Caco-2 (cell line): ENCODE measurements around the gene MXRA5. TPM values are rescaled to one million over a fixed set of nuclear protein-coding genes. Genes with fewer than 3 reads are reported as not detected.
"Not testable (repeated sequence)": the region's sequence is repeated elsewhere in the genome, so short reads cannot be mapped to it uniquely, and the experiment has no call there.

Source experiments
- BruUV-seq: library from RNA; stranded (reverse); fragments of 400-500 nt; replicated peaks from 2 replicates; lab custom pipeline; 2021; lab: Mats Ljungman, UMichigan
- CTCF ChIA-PET: fragments of 300-600 bp; sonication (Branson Sonifier 250); formaldehyde crosslinking; loops from one replicate; lab custom pipeline; 2022; ENCODE audit warnings: antibody characterized with exemption; lab: Charles Lee
- POLR2A ChIA-PET: fragments of 300-600 bp; sonication (Branson Sonifier 250); formaldehyde crosslinking; loops from one replicate; lab custom pipeline; 2022; ENCODE audit warnings: antibody characterized with exemption; lab: Charles Lee
- DNase-seq, 2 experiments: peaks; one replicate each; pipeline versions ENCODE4 v3.0.0 to v3.0.0-alpha.2; 2020 to 2022
- H3K27me3 ChIP-seq: replicated peaks from 2 replicates; pipeline ENCODE4 v1.6.0; 2011; ENCODE audit warnings: low read length; ENCODE audit not compliant: control insufficient read depth, insufficient read depth
- H3K36me3 ChIP-seq: 2 replicates; pipeline ENCODE4 v1.5.1; 2011; ENCODE audit warnings: low read length; ENCODE audit not compliant: control insufficient read depth, insufficient read depth
- H3K4me1 ChIP-seq: fragments of 250-450 bp; sonication (Bioruptor Pico); 2 replicates; pipeline ENCODE4 v1.5.1; 2020; ENCODE audit warnings: mild to moderate bottlenecking
- H3K4me3 ChIP-seq: 2 replicates; pipeline ENCODE4 v1.5.1; 2011; ENCODE audit warnings: low read depth, mild to moderate bottlenecking, control low read depth, low read length
- H3K9me3 ChIP-seq: fragments of 250-450 bp; sonication (Bioruptor Pico); 2 replicates; pipeline ENCODE4 v1.5.1; 2020; ENCODE audit warnings: mild to moderate bottlenecking, moderate library complexity
- H3K27ac Mint-ChIP-seq: one replicate; pipeline ENCODE4 v1.8.0; 2022; ENCODE audit warnings: mixed read lengths; ENCODE audit not compliant: unreplicated experiment
- H3K27me3 Mint-ChIP-seq: one replicate; pipeline ENCODE4 v1.8.0; 2022; ENCODE audit warnings: mixed read lengths; ENCODE audit not compliant: insufficient read depth, unreplicated experiment
- H3K36me3 Mint-ChIP-seq: one replicate; pipeline ENCODE4 v1.8.0; 2022; ENCODE audit warnings: mild to moderate bottlenecking, mixed read lengths; ENCODE audit not compliant: insufficient read depth, unreplicated experiment
- H3K4me1 Mint-ChIP-seq: one replicate; pipeline ENCODE4 v1.8.0; 2022; ENCODE audit warnings: low read depth, mixed read lengths; ENCODE audit not compliant: unreplicated experiment
- H3K4me3 Mint-ChIP-seq: one replicate; pipeline ENCODE4 v1.8.0; 2022; ENCODE audit warnings: mild to moderate bottlenecking, moderate library complexity, mixed read lengths; ENCODE audit not compliant: unreplicated experiment
- H3K9me3 Mint-ChIP-seq: one replicate; pipeline ENCODE4 v1.8.0; 2022; ENCODE audit warnings: mixed read lengths; ENCODE audit not compliant: unreplicated experiment
- CTCF ChIP-seq, 2 experiments: fragments of 200-600 bp in 1 of 2; IDR thresholded peaks; 1 replicate in 1 of 2; 2 replicates in 1 of 2; pipeline versions ENCODE4 v1.5.1 to v1.8.0; 2011 to 2022; ENCODE audit warnings: antibody characterized with exemption in 1 of 2, control low read depth in 1 of 2, inconsistent platforms in 1 of 2, low read depth in 1 of 2, low read length in 1 of 2, mild to moderate bottlenecking in 1 of 2, moderate library complexity in 1 of 2; ENCODE audit not compliant: insufficient read depth in 1 of 2, severe bottlenecking in 1 of 2, unreplicated experiment in 1 of 2
- intact Hi-C: fragments of 100-400 bp; cut with micrococcal nuclease; formaldehyde crosslinking; loops from one replicate; pipeline ENCODE4 v1.10.0; 2022; ENCODE audit not compliant: unreplicated experiment
- total RNA-seq: library from RNA; stranded (reverse); gene quantifications from 2 replicates; pipeline ENCODE4 v1.2.3, GENCODE V29; 2022

The MXRA5 gene
- total RNA-seq, 1 experiment from 2014 or later, result not detected

- Histone ChIP-seq H3K27me3 (no peaks in the 10 kb centered on the region), H3K4me1 (no peaks in the 10 kb centered on the region), H3K9me3 (no peaks in the 10 kb centered on the region), H3K36me3 (no peaks in the 10 kb centered on the region), H3K4me3 (no peak overlapping the region)
- DNase-seq, result no peak
- Mint-ChIP-seq H3K36me3 (no peaks in the 10 kb centered on the region), H3K4me1 (no peaks in the 10 kb centered on the region), H3K27ac (no peak overlapping the region), H3K4me3 (no peak overlapping the region), H3K9me3 (peaks cover 19% of the 10 kb centered on the region), H3K27me3 (no peaks in the 10 kb centered on the region)
- no TSS peak for BruUV-seq
- ChIA-PET POLR2A (no interaction called here), CTCF (no interaction called here)
- no peak for TF ChIP-seq CTCF (IDR thresholded peaks at IDR 0.05; ENCODE audit: insufficient read depth in 1 of 2, low read depth in 1 of 2, low read length in 1 of 2, severe bottlenecking in 1 of 2, unreplicated experiment in 1 of 2)
- intact Hi-C loops, result no loop called here
Measured at GRCh38 chrX:3345281-3346191, 916 bp downstream of the MXRA5 start.

- H3K27me3 Mint-ChIP-seq, H3K4me3 Mint-ChIP-seq, DNase-seq, BruUV-seq, intact Hi-C loops, H3K27ac Mint-ChIP-seq, H3K4me1 ChIP-seq, CTCF ChIA-PET, H3K36me3 ChIP-seq, H3K36me3 Mint-ChIP-seq, H3K4me3 ChIP-seq, POLR2A ChIA-PET, H3K9me3 ChIP-seq, H3K4me1 Mint-ChIP-seq, H3K27me3 ChIP-seq: not testable (repeated sequence)
- peaks cover 14% of the 10 kb centered on the region for H3K9me3 Mint-ChIP-seq
Measured at GRCh38 chrX:3343569-3343968, 2.9 kb downstream of the MXRA5 start.

- Histone ChIP-seq H3K27me3 (no peaks in the 10 kb centered on the region), H3K9me3 (no peaks in the 10 kb centered on the region), H3K36me3 (no peaks in the 10 kb centered on the region), H3K4me3 (no peak overlapping the region), H3K4me1 (no peaks in the 10 kb centered on the region)
- intact Hi-C loops, result no loop called here
- DNase-seq, result no peak
- ChIA-PET POLR2A (no interaction called here), CTCF (no interaction called here)
- BruUV-seq, result no TSS peak
- Mint-ChIP-seq H3K4me3 (no peak overlapping the region), H3K36me3 (no peaks in the 10 kb centered on the region), H3K27ac (no peak overlapping the region), H3K9me3 (peaks cover 9% of the 10 kb centered on the region), H3K27me3 (no peaks in the 10 kb centered on the region), H3K4me1 (no peaks in the 10 kb centered on the region)
- TF ChIP-seq CTCF (IDR thresholded peaks at IDR 0.05; ENCODE audit: insufficient read depth in 1 of 2, low read depth in 1 of 2, low read length in 1 of 2, severe bottlenecking in 1 of 2, unreplicated experiment in 1 of 2), result no peak
Measured at GRCh38 chrX:3340016-3340415, 6.4 kb downstream of the MXRA5 start.
